NCI-H2196 treated with DMSO at 0.1 percent for 48 hours (cell line): ENCODE data around the gene NHS.
A peak's percentile ranks its signal among the peaks of the same experiment; 100 is the strongest.

Source experiments
- DNase-seq: peaks from one replicate; lab custom pipeline; 2025; ENCODE audit not compliant: unreplicated experiment; lab: John Stamatoyannopoulos, UW

NHS gene

DNA sequence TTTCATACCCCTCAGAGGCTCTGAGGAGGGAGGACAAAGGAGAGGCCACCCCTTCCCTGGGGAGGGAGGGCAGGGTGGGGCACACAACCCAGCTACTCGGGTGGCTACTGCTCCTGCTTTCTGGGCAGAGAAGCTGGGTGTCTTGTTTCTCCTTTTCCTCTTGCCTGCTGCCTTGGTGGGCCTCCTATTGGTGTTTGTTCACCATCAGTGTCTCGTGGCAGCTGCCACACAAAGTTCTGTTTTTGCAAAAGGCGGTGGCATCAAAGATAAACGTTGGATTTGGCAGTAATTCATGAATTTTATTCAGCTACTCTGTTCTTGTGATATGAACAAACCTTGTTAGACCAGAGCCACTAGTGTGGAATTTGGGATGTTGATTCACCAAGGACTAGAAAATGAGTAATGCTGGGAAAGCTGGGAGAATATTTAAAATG lies 209.3 kb downstream of the NHS start:
- DNase-seq = no peak

DNA sequence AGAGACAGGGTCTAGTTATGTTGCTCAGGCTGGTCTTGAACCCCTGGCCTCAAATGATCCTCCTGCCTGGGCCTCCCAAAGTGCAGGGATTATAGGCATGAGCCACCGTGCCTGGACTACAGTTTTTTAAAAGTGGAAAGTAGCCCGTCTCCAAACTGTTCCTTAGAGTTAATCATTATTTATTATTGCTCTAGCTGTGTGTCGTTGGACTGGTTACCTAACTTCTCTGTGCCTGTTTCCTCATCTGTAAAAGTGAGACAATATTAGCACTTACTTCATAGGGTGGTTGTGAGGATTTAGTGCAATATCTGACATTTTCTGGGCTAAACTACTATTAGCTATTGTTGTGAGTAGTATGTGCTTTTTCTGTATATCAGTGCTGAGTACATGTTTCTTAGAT lies 210.0 kb downstream of the NHS start:
- no peak for DNase-seq

DNA sequence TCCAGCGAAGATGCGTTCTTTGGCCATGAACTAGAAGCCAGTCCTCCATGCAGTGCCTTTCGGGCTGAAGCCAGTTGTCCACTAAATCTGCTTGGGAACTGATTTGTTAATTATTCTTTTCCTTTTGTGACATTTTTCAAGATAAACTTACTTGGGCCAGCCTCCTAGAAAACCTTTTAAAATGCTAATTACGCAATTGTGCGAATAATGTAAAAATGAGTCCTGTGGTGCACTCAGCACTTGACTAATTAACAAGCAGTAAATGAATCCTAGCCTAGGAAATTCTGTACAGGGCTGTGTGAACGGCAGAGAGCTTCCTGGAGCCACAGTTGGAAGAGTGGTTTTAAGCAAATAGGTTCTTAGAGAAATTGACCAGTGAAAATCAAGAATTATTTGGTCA lies 212.4 kb downstream of the NHS start:
- no peak for DNase-seq

DNA sequence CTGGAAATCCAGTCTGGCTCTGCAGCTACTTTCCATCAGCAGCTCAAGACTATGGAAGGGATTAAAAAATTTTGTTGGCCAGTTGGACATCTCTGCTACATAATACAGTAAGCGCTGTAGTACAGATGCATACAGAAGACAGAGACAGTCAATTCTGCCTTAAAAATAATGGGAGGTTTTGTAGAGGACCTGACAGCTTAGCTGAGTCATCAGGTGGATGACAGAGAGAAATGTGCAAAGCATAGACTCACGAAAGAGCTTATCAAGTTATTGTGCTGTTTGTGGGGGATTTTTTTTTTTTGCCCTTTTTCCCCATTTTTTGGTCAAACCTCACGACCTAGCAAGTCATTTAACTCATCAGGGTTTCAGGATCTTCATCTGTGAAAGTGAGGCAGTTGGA lies 213.3 kb downstream of the NHS start:
- DNase-seq = no peak

DNA sequence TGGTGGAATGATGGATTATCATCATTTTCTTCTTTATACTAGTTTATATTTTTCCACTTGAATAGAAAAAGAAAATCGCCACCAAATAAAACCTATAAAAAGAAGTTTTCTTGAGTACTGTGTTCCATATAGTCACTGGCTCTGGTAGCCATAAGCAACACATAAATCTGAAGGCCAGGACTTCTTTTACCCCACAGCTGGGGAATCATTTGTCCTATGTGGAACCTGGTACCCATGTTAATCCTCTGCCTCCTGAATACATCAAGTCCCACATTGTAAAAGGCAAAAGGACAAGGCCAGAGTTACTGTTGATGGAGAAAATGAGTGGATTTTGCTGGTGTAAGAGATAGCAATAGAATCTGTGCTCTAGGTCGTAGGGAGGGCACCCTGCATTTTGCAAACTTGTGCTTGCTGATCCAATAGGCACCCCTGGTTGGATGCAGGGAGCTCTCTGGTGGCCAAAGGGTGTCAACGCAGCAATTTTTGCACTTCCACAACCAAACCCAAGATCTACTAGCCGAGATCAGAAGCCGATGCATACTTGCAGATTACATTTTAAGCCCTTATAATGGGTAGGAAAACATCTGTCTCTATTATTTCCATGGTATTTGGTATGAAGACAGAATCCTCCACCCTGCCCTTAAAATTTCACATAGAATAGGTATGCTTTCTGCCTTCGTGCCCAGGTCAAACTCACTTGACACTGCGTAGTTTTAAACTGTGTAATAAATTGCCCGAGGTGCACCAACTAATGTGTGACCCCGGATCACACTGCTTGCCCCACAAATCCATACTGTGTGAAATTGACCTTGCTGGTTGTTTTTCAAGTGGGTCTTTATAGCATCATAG lies 216.1 kb downstream of the NHS start:
- peak; percentile 13 for DNase-seq

DNA sequence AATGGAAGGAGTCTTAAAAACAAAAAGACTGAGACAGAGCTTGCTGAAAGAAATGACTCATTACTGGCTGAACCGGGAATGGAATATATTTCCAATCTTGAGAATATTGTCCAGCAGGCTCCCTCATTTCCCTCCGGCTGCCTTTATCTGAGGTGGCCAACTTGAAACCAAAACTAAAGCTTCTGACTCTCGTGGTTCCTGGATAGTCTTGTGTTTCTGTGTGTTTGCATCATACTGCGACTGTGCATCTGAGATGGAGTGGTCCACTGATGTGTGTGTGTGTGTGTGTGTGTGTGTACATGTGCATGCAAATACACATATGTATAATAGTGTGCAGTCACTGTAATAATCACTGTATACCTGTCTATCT lies 216.7 kb downstream of the NHS start:
- DNase-seq = no peak

DNA sequence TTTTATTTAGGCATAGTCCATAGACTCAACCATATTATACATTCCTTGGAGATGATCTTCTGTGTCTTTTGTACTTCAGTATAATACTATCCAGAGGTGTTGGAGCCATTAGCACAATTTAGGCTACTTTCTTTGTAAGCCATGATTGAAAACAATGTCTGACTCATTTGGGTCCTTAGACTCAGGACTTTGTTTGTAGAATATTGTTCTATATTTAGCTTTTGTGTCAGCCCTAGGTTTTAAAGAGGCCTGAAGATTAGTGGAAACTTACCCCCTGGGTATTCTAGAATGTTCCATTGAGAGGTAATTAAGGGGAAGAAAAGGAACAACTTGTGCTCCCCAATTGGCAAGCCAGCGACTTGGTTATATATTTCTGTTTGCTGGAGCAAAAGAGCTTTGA lies 217.1 kb downstream of the NHS start:
- no peak for DNase-seq

DNA sequence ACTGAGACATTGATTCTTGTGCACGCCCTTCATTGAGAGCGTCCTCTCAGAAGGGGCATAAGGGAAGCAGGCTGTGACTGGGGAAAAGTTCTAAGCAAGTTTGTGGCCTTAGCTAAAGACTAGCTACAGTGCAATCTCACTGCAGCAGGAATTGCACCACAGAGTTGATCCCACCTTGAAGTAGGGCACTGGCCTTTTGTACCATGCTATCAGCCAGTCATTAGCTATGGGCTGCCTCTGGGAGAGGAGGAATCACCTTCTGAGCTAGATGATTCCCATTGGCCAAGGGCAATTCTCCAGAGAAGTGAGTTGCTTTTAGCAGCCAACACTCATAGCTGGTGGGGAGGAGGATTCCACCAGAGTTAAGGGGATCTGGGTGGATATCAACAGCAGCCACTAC lies 219.7 kb downstream of the NHS start:
- DNase-seq = no peak

DNA sequence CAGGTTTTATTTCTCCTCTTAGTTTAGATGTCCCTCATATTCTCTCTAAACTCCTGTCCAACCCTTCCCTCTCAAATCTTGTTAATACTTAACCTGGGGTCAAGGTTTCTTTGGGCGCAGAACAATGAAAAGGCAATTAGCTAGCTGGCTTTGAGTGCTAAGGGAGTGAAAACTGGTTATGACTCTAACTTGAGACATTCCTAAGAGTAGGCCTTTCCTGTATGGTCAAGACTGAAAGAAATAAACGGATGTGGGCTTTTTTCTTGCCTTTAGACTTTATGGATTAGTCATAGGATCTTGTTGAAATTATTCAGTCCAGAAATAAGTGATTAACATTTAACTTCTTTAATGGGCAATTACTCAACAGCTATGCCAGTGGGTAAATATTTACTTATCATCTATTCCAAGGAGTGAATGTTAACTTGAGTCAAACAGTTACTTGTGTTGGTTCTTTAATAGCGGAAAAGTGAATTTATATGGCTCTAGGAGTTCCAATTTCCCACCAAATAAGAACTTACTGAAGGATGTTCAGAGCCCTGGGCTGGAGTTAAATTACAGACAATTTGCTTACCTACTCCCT lies 220.5 kb downstream of the NHS start:
- no peak for DNase-seq

DNA sequence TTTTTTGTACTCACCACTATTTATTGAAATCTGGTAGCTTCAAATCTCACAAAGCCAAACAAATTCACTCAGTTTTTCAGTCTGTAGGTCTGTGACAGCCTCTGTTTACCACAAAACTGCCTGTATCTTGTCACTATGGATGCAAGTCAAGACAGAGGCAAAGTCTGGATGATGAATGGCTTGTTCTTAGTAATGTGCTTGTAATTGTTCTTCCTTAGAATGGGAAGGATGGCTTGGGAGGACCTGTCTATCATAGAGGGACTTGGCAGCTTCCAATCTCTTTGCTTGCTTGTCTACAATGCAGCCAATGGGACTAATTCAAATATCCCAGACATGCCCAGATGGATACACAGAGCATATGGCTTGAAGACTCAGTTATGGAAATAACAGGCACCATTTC lies 221.1 kb downstream of the NHS start:
- DNase-seq = no peak

DNA sequence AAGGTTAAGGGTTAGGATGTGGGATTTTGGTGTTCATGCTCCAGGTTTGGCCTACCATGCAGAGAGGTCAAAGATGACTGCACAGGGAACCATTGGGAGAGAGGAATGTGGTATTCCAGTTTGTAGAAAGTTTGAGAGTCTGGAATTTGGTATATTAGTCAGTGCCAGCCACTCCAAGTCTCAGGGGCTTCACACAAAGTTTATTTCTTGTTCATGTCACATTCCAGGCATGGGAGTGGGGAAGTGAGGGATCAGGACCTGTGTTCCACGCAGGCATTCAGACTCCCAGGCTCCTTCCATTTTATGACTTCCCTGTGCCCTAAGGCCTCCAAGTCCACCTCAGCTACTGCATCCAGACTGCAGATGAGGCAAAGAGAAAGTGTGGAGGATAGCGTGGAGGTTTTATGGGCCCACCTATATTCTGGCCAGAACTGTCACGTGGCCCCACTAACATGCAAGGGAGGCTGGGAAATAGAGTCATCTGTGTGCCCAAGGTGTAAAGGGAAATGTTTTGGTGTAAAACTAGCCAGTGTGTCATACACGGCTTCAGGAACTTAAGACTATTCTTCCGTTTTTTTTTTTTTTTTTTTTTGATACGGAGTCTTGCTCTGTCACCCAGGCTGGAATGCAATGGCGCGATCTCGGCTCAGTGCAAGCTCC lies 221.7 kb downstream of the NHS start:
- DNase-seq = no peak

DNA sequence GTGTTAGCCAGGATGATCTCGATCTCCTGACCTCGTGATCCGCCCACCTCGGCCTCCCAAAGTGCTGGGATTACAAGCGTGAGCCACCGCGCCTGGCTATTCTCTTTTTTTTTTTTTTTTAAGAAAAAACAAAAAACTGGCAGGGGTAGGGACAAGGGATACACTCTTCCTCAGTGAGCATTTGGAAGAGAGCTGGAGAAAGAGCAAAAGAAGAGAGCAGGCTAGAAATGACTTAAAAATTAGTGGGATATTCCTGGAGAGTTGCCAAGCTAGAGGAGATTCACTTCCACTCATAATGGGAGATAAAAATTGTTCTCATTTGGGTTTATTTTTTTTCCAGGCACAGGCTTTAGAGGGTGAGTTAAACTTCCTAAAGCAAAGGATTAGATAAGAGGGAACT lies 222.3 kb downstream of the NHS start:
- no peak for DNase-seq

DNA sequence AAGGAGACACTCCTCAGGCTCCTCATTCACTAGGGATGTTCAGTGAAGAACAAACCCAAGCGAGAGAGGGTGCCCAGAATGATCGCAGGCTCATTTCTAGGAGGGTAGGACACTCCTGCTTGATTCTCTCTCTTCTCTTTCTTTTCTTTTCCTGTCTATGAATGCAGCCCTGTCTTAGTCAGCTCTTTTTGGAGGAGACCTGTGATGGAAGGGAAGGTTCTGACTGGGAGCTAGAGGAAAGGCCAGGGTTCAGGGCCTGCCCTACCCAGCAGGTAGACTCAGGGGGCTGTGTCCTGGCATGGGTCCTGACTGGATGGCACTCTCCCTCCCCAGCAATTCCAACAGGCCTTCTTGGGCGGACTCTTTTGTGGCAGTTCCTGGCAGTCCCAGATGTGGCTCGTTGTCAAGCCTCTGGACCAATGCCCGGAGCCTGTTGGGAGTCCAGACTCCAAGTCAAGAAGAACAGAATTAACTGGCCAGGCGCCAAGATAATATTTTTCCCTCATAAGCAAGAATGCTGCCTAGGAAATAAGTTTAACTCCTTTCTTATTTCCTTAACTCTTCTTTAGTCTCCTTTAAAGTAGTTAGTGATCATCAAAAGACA lies 222.9 kb downstream of the NHS start:
- DNase-seq = no peak

DNA sequence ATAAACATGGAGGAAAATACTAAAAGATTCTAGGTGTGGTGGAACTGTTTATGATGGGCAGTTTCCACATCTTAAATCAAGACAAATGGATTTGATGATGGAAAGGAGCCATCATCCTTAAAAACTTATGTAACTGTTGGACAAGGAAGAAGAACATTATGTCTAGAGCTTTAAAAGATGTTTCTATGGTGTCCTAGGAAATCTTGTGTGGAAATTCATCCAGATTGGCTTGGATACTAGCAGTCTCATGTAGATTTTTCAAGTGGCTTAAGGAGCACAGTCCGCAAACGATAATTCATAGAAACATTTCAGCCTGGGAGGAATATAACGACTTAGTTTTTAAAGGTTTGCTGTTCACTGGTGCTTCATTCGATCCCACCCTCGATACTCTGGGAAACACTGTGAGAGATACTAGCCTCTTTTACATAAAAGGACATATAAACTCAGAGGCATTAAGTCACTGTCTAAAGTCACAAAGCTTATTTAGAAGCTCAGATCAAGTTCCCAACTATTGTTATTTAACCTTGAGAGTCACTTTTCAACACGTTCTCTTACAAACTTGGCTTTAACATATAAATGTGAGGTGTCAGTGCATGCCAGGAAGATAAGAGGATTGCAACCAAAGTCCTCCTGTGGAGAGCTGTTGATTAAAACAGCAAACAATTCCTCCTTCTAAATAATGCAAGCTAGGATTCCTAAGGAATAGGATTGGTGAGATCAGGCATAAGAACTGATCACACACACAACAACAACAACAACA lies 226.6 kb downstream of the NHS start:
- no peak for DNase-seq

DNA sequence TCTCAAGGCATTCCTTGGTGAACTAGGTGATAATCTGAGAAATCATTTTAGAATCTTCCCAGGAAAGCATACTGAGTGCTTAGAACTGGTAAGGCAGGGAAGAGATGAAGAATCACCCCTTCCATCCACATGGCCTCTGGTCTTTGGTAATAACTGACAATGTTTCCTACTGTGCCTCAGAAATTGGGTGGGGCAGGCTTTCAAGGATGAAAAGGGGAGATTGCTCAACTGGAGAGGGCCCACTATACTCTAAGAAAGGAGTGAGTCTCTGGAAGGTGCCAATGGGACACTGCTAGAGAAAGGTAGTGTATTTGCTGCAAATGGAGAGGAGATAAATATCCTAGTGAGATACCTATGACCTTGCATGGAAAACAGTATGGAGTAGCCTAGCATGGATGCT lies 227.2 kb downstream of the NHS start:
- DNase-seq = no peak

DNA sequence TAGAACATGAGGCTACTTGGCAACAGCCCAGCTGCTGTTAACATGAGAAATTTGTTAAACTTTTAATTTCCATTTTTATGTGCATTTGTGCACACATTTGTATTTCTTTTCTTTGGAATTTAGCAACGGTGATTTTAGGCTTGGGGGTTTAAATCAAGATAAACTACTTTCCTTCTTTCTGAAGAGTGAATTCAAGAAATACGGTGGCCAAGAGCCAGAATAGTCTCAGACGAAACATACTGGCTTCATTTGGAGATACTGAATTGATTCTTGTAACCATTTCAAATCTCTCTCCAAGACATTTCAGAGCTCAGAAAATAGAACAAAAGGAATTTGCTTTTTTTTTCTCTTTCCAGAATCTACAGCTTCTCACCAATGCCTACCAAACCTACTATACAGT lies 228.2 kb downstream of the NHS start:
- no peak for DNase-seq

DNA sequence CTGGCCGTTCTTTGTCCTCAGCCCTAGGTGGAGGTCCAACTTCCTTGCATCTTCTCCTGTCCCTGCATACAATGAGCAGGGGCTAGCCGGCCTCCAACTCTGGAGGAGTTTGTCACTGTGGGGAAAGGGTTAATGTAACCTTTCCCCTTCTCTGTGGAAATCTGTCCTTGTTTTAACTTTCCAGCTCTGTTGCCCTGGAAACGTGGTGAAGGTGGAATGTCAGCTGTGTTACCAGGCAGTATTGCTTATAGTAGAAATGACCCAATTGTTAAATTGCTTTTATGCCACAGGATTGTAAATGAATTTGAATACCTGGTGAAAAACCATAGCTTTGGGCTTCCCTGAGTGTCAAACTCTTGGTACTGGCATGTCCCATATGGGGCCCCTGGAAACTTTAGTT lies 230.7 kb downstream of the NHS start:
- DNase-seq = no peak

DNA sequence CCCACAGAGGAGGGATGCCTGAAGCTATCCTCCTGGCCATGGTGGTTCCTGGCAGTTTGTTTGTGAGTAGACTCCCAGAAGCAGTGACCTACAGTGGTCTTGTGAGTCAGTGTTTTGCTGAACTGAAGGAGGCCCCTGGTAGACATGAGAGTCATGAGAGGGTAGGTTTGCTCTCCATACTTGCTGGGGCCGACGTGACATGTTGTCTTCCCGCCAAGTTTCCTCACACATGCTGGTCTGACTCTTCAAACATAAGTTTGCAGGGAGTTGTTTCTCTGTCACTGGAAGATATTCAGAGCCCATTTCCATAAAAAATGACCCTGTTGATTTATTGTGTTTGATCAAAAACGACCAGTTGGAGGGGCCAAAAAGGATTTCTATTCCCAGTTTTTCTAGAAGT lies 231.2 kb downstream of the NHS start:
- no peak for DNase-seq

DNA sequence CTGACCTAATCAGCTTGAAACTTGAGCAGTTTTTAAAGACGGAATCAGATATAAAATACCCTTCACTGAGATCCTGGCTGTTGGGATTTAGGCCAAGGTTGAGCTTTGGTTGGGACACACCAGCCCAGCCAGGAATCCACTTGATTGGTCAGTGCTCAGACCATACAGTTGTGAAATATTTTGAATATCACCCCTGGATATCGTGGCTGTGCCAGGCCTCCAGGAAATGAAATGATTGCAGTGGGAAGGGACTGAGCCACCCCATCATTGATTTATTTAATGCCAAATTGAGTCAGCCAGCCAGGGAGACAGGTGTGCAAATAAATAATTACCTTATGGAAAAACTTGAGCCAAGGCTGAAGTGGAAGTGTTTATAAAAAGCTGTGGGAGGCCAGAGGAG lies 233.9 kb downstream of the NHS start:
- peak; percentile 43 for DNase-seq

DNA sequence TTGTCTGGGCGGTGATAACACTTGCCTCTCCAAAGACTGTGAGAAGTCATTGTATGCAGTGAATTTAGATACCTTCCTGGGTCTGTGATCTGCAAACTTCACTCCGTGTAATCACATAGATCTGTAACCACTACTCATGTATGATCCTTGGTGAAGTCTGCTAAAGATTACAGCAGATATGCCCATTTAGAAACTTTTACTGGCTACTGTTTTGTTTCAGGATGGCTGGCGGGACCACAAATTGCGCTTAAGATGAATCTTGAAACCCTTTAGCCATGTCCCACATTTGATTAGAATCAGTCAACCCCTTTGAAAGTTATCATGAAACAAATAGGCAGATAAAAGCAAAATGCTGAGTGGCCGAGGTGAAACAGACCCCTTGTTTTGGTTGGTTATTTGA lies 235.8 kb downstream of the NHS start:
- DNase-seq = no peak

DNA sequence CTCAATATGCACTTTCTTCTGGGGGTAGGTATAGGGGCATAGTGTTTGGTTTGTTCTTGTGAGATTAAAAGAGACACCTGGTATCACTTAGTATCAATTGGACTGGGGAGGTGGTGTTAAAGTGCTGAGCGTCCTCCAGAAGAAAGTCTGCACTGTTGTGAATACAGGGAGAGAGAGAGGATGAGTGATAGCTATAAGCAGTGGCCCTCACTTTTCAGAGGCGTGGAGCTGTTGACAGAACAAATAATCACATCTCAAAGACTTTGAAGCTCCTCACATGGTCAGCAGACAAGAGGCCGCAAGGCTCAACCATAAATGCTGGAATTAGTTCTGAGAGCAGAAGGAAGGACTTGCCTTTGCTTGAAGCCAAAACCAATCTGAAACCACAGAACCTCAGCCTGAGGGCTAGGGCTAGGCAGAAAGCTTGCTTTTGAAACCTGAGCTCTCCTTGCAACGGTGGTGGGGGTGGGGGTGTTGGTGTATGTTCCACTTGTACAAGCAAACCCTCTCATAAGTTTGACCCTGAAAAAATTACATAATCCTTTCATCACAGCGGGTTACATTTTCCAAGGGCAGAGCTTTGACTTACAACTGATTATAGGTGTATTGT lies 239.1 kb downstream of the NHS start:
- DNase-seq = no peak
